Measurements from ENCODE around the gene PRSS21. TPM values are rescaled to one million over a fixed set of nuclear protein-coding genes. Genes with fewer than 3 reads are reported as not detected.

PRSS21 gene
- total RNA-seq, 1 donor: 0.43 TPM

- TF ChIP-seq, protein P1, sequence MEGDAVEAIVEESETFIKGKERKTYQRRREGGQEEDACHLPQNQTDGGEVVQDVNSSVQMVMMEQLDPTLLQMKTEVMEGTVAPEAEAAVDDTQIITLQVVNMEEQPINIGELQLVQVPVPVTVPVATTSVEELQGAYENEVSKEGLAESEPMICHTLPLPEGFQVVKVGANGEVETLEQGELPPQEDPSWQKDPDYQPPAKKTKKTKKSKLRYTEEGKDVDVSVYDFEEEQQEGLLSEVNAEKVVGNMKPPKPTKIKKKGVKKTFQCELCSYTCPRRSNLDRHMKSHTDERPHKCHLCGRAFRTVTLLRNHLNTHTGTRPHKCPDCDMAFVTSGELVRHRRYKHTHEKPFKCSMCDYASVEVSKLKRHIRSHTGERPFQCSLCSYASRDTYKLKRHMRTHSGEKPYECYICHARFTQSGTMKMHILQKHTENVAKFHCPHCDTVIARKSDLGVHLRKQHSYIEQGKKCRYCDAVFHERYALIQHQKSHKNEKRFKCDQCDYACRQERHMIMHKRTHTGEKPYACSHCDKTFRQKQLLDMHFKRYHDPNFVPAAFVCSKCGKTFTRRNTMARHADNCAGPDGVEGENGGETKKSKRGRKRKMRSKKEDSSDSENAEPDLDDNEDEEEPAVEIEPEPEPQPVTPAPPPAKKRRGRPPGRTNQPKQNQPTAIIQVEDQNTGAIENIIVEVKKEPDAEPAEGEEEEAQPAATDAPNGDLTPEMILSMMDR (IDR thresholded peaks at IDR 0.05; ENCODE audit: insufficient read depth, low read depth, low read length): no peak
- peak; percentile 29 for DNase-seq (ENCODE audit: low read depth)
- peak overlapping the region; percentile 88 for H3K4me3 ChIP-seq (ENCODE audit: low read depth, low read length)
Measured at GRCh38 chr16:2776500-2777139, 40.4 kb upstream of the PRSS21 start.

DNA sequence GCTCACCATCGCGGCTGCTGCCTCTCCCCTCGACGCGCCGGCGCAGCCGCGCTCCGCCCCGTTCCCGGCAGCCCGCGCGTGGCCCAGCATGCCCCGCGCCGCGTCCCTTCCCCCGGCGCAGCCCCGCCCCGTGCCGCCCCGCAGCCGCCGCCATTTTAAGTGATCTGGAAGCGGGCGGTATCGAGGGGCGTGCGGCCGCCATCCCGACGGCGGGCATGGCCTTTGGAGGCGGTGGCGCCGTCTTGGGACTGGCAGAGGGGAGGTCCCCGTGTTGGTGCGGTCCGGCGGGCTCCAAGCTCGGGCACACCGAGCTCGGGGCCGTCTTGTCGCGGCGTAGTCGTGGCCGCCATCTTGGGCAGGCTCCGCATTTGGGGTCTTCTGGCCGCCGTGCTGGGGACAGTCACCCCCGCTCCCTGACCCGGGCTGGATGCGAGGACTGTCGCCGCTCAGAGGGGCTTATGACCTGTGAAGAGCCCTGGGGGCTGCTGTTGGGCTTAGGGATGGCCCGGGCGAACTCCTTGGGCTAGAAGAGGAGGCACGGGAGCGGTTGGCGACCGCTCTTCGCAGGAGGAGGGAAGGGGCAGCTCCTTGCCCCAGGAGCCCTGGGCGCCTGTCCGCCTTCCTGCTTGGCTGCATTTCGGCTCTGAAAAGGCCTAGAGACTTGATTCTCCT lies 39.7 kb upstream of the PRSS21 start, which contains the start of gene ELOB:
TSS of gene ELOB (minus strand) at position 50 of the 672 bp plus-strand sequence. CDS start at position 9, 41 bp downstream.
- H3K4me3 ChIP-seq (ENCODE audit: low read depth, low read length): peak within 1 kb of the TSS; percentile 98
- peak; percentile 82 for DNase-seq (ENCODE audit: low read depth)
- TF ChIP-seq, protein P1 (IDR thresholded peaks at IDR 0.05; ENCODE audit: insufficient read depth, low read depth, low read length): no peak

- H3K4me3 ChIP-seq (ENCODE audit: low read depth, low read length): peak overlapping the region; percentile 98
- TF ChIP-seq, protein P1 (IDR thresholded peaks at IDR 0.05; ENCODE audit: insufficient read depth, low read depth, low read length): no peak
- no peak for DNase-seq (ENCODE audit: low read depth)
Measured at GRCh38 chr16:2777903-2778629, 39.0 kb upstream of the PRSS21 start.

DNA sequence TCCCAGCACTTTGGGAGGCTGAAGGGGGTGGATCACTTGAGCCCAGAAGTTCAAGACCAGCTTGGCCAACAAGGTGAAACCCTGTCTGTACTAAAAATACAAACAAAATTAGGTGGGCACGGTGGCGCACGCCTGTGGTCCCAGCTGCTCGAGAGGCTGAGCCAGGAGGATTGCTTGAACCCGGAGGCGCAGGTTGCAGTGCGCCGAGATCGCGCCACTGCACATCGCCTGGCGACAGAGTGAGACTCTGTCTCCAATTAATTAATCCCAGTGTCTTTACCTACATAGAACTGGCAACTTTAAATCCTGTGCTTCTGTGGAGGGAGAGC lies 38.4 kb upstream of the PRSS21 start:
- peak overlapping the region; percentile 98 for H3K4me3 ChIP-seq (ENCODE audit: low read depth, low read length)
- no peak for DNase-seq (ENCODE audit: low read depth)
- TF ChIP-seq, protein P1 (IDR thresholded peaks at IDR 0.05; ENCODE audit: insufficient read depth, low read depth, low read length): no peak

DNA sequence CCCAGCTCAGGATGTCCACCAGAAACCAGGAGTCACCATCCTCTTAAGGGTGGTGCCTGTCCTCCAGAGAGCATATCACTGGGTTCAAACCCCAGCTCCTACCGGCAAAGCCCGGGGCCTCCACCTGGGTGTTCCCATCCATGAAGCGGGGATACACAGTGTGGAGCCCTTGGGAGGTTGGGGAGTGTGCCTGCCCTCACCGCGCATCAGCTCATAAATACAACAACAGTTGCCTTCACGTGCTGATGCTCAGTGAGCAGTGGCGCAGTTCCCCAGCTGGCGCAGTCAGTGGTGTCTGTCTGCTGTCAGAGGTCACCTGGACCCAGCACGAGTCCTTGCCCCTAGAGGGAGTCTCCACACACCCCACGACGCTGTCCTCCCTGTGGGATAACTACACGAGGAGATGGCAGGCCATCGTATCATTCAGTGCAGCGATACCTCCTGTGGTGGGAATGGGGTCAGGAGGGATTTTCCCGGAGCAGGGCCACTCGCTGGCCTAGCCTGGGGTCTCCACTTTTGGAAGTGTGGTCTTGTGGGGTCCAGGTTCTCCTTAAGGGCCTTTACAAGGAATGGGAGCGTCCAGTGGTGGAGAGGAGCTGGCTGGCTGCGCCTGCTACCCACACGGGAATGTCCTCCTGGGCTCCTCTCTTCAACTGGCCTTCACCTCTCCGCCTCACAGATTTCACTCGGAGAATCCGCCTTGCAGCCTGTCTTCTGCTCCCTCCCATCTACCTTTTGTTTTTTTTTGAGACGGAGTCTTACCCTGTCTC lies 37.7 kb upstream of the PRSS21 start:
- TF ChIP-seq, protein P1 (IDR thresholded peaks at IDR 0.05; ENCODE audit: insufficient read depth, low read depth, low read length): no peak
- no peak for DNase-seq (ENCODE audit: low read depth)
- no peak overlapping the region for H3K4me3 ChIP-seq (ENCODE audit: low read depth, low read length)
